SK-N-SH (cell line): ENCODE results near the gene KCNH3. TPM values are rescaled to one million over a fixed set of nuclear protein-coding genes. Genes with fewer than 3 reads are reported as not detected.
A peak's percentile ranks its signal among the peaks of the same experiment; 100 is the strongest.

ENCODE experiments used
- CTCF ChIA-PET: fragments of 300-600, 350-600 bp; formaldehyde crosslinking; extraction: SDS; loops from one replicate; lab custom pipeline; 2021; lab: Yijun Ruan, JAX
- POLR2A ChIA-PET: fragments of 350-600 bp; sonication (Branson Sonifier 250); formaldehyde crosslinking; extraction: SDS; loops from one replicate; lab custom pipeline; 2020; ENCODE audit warnings: antibody characterized with exemption, inconsistent platforms; lab: Yijun Ruan, JAX
- DNase-seq: peaks from one replicate; pipeline ENCODE4 v3.0.0; 2012
- H2AFZ ChIP-seq: fragments of 200-600 bp; sonication (generic); 2 replicates; pipeline ENCODE4 v1.8.1; 2016; ENCODE audit warnings: antibody characterized with exemption, mild to moderate bottlenecking, low read depth
- H3F3A ChIP-seq: fragments of 200-600 bp; sonication (generic); replicated peaks from 2 replicates; pipeline ENCODE3; 2016; ENCODE audit warnings: antibody characterized with exemption, mild to moderate bottlenecking; ENCODE audit not compliant: insufficient read depth
- H3K27ac ChIP-seq, 2 experiments: fragments of 200-500 bp in 1 of 2; fragments of 200-600 bp in 1 of 2; sonication (Bioruptor generic) in 1 of 2; sonication (generic), shearing (Covaris generic) in 1 of 2; 2 replicates each; pipeline versions ENCODE4 v1.5.1 to v1.6.1; 2014 to 2016; ENCODE audit warnings: low read depth in 2 of 2, inconsistent platforms in 1 of 2, low read length in 1 of 2, mild to moderate bottlenecking in 1 of 2, mixed read lengths in 1 of 2
- H3K27me3 ChIP-seq: fragments of 200-600 bp; sonication (generic), shearing (Covaris generic); 2 replicates; pipeline ENCODE4 v1.6.1; 2016; ENCODE audit warnings: mixed run types; ENCODE audit not compliant: insufficient read depth
- H3K36me3 ChIP-seq, 2 experiments: fragments of 200-500 bp in 1 of 2; fragments of 200-600 bp in 1 of 2; sonication (Bioruptor generic) in 1 of 2; sonication (generic) in 1 of 2; replicated peaks in 1 of 2; 2 replicates each; pipeline versions ENCODE3 to v1.5.1; 2014 to 2016; ENCODE audit warnings: low read length in 1 of 2, mild to moderate bottlenecking in 1 of 2; ENCODE audit not compliant: insufficient read depth in 2 of 2, control insufficient read depth in 1 of 2
- H3K4me1 ChIP-seq, 2 experiments: fragments of 200-500 bp in 1 of 2; fragments of 200-600 bp in 1 of 2; sonication (Bioruptor generic) in 1 of 2; sonication (generic), shearing (Covaris generic) in 1 of 2; 2 replicates each; pipeline versions ENCODE4 v1.5.1 to v1.6.1; 2014 to 2016; ENCODE audit warnings: low read depth in 1 of 2, low read length in 1 of 2, mixed run types in 1 of 2; ENCODE audit not compliant: insufficient read depth in 2 of 2, control insufficient read depth in 1 of 2
- H3K4me2 ChIP-seq: fragments of 200-600 bp; sonication (generic), shearing (Covaris generic); 2 replicates; pipeline ENCODE4 v1.6.1; 2017; ENCODE audit warnings: mixed run types
- H3K4me3 ChIP-seq, 2 experiments: fragments of 200-500 bp in 1 of 2; fragments of 200-600 bp in 1 of 2; sonication (Bioruptor generic) in 1 of 2; sonication (generic), shearing (Covaris generic) in 1 of 2; 2 replicates each; pipeline versions ENCODE4 v1.5.1 to v1.8.1; 2014 to 2016; ENCODE audit warnings: low read depth in 2 of 2, inconsistent platforms in 1 of 2, low read length in 1 of 2, mild to moderate bottlenecking in 1 of 2, mixed read lengths in 1 of 2, moderate library complexity in 1 of 2
- H3K79me2 ChIP-seq: fragments of 200-600 bp; sonication (generic); 2 replicates; pipeline ENCODE4 v1.8.1; 2017; ENCODE audit warnings: mild to moderate bottlenecking; ENCODE audit not compliant: insufficient read depth
- H3K9ac ChIP-seq: fragments of 200-600 bp; sonication (generic); 2 replicates; pipeline ENCODE4 v1.6.1; 2017; ENCODE audit warnings: mixed run types
- H3K9me2 ChIP-seq: fragments of 200-600 bp; sonication (generic); 2 replicates; pipeline ENCODE4 v1.6.1; 2017; ENCODE audit warnings: mixed run types
- H3K9me3 ChIP-seq: fragments of 200-600 bp; sonication (generic); 2 replicates; pipeline ENCODE4 v1.6.1; 2017; ENCODE audit warnings: mixed run types, mild to moderate bottlenecking, moderate library complexity
- H4K20me1 ChIP-seq: fragments of 200-600 bp; sonication (generic); 2 replicates; pipeline ENCODE4 v1.6.1; 2017; ENCODE audit warnings: mild to moderate bottlenecking, mixed run types; ENCODE audit not compliant: insufficient read depth
- CHD2 ChIP-seq: fragments of 150-350 bp; IDR thresholded peaks from 2 replicates; pipeline ENCODE4 v1.6.1; 2018; ENCODE audit warnings: low read length; ENCODE audit not compliant: partially characterized antibody
- ELF1 ChIP-seq: IDR thresholded peaks from 2 replicates; pipeline ENCODE4 v1.4.0; 2012
- FOXM1 ChIP-seq: IDR thresholded peaks from 2 replicates; pipeline ENCODE4 v1.4.0; 2012; ENCODE audit warnings: low read depth, mild to moderate bottlenecking
- IRF3 ChIP-seq: fragments of 150-350 bp; IDR thresholded peaks from 2 replicates; pipeline ENCODE4 v1.6.1; 2016; ENCODE audit warnings: mild to moderate bottlenecking, low read depth, low read length
- NFIC ChIP-seq: IDR thresholded peaks from 2 replicates; pipeline ENCODE4 v1.4.0; 2012; ENCODE audit warnings: borderline replicate concordance
- RAD21 ChIP-seq: IDR thresholded peaks from 2 replicates; pipeline ENCODE4 v1.6.1; 2012; ENCODE audit warnings: mild to moderate bottlenecking, low read length
- RCOR1 ChIP-seq: fragments of 150-350 bp; IDR thresholded peaks from 2 replicates; pipeline ENCODE4 v1.6.1; 2017; ENCODE audit warnings: antibody characterized with exemption, low read length
- RFX5 ChIP-seq: IDR thresholded peaks from 2 replicates; pipeline ENCODE4 v1.6.1; 2012; ENCODE audit warnings: mild to moderate bottlenecking, improper control_type of control experiment, low read length
- SIN3A ChIP-seq: IDR thresholded peaks from 2 replicates; pipeline ENCODE4 v1.6.1; 2012; ENCODE audit warnings: low read depth, mild to moderate bottlenecking, low read length, moderate library complexity, borderline replicate concordance
- WGBS: methylation state at CpG from one replicate; pipeline ENCODE4 v1.1.6; 2017; ENCODE audit warnings: low lambda C conversion rate; 5-methylcytosine and 5-hydroxymethylcytosine counted together
- polyA plus RNA-seq, 3 experiments: library from polyadenylated mRNA; depleted of rRNA; stranded (reverse); fragments of >200 nt; gene quantifications; 2 replicates each; pipeline ENCODE4 v1.2.3, GENCODE V29; 2012
- TF ChIP-seq, protein P1 (sequence below): IDR thresholded peaks from 2 replicates; pipeline ENCODE4; 2012
- TF ChIP-seq, protein P2 (sequence below): IDR thresholded peaks from 2 replicates; pipeline ENCODE4 v1.4.0; 2012; ENCODE audit warnings: low read depth, borderline replicate concordance
- TF ChIP-seq, protein P3 (sequence below): IDR thresholded peaks from 2 replicates; pipeline ENCODE4 v1.4.0; 2012; ENCODE audit warnings: low read depth
- TF ChIP-seq, protein P4 (sequence below): fragments of 200-600 bp; sonication (generic); IDR thresholded peaks from 2 replicates; pipeline ENCODE4 v1.6.1; 2017; ENCODE audit warnings: antibody characterized with exemption, mild to moderate bottlenecking, moderate library complexity
- TF ChIP-seq, protein P5 (sequence below): IDR thresholded peaks from 2 replicates; pipeline ENCODE4 v1.6.1; 2012; ENCODE audit warnings: mild to moderate bottlenecking, low read depth, low read length, moderate library complexity

The KCNH3 gene
- polyA plus RNA-seq, 1 of the 3 experiments (the other 2 are of a cell fraction): 3.7 TPM

DNA sequence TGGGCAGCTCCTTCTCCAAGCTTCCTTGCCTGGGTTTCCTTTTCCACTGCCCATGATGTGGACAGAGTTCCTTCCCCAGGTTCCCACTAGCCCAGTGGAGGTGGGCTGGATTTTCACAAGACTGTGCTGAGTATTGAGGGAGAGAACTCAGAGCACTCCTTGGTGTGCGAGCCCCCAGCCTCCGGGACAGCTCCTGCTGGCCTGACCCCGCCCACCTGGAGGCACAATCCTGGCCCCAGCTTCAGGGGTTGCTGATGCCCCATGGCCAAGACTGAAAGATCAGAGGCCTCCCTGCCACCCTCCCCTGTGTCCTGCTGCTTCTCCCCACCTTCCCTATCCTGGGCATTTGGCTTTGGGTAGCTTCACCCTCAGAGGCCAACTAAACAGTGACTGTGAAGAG, 7.7 kb downstream of the KCNH3 start:
- Histone ChIP-seq H3K9ac (no peak overlapping the region), H3K27me3 (no peaks in the 10 kb centered on the region), H3K36me3 (no peaks in the 10 kb centered on the region), H4K20me1 (no peaks in the 10 kb centered on the region), H3K4me3 (no peak overlapping the region), H3K79me2 (no peaks in the 10 kb centered on the region), H2AFZ (no peak overlapping the region), H3F3A (no peaks in the 10 kb centered on the region), H3K27ac (no peak overlapping the region)
- peak; percentile 21 for DNase-seq
- CTCF ChIA-PET: interaction anchor here (1.4 to 1.7 kb wide), 3 partner anchors 11 to 34 kb away, joined by 3 to 6 read pairs (median 4); no protein-coding TSS in a partner anchor
- TF ChIP-seq, protein P1, sequence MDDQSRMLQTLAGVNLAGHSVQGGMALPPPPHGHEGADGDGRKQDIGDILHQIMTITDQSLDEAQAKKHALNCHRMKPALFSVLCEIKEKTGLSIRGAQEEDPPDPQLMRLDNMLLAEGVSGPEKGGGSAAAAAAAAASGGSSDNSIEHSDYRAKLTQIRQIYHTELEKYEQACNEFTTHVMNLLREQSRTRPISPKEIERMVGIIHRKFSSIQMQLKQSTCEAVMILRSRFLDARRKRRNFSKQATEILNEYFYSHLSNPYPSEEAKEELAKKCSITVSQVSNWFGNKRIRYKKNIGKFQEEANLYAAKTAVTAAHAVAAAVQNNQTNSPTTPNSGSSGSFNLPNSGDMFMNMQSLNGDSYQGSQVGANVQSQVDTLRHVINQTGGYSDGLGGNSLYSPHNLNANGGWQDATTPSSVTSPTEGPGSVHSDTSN: no peak
- TF ChIP-seq SIN3A: no peak
- TF ChIP-seq, all 33 proteins: peak for 0
- H3K9me2 ChIP-seq: no peaks in the 10 kb centered on the region
- no peak overlapping the region for H3K4me2 ChIP-seq
- H3K9me3 ChIP-seq: no peaks in the 10 kb centered on the region
- POLR2A ChIA-PET: no interaction called here
- H3K4me1 ChIP-seq: no peaks in the 10 kb centered on the region; a peak in 1 of 4 replicates
- 92% methylated on average over 2 of the region's 3 CpGs for WGBS

DNA sequence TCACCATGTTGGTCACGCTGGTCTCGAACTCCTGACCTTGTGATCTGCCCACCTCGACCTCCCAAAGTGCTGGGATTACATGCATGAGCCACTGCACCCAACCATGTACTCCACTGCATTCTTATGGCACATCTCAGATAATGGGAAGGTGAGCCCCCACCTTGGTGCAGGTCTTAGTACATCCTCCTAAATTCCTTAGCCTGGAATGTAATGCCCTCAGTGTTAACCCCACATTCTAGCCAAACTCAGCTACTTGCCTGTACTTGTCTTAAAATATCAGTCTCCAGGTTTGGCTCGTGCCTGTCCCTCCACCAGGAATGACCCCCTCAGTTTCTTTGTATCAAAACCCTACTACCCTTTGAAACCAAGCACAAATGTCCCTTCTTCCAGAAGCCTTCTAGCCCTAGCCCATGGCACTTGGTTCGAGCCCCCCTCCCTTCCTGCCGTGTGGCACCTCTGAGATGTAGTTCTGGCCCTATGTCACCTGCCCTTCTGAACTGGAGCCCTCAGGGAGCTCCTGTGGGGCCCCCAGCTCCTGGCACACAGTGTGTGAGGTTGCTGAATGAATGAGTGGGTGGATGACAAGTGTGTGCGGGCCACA, 8.4 kb downstream of the KCNH3 start:
- no peak overlapping the region for H3K4me3 ChIP-seq
- no peaks in the 10 kb centered on the region for H4K20me1 ChIP-seq
- no peaks in the 10 kb centered on the region for H3K9me3 ChIP-seq
- no peak overlapping the region for H3K4me2 ChIP-seq
- WGBS: 61% methylated on average over 7 of the region's 7 CpGs
- H3K36me3 ChIP-seq: no peaks in the 10 kb centered on the region
- no peak overlapping the region for H3K27ac ChIP-seq
- peak; percentile 13 for DNase-seq
- POLR2A ChIA-PET: interaction anchor here (1.0 kb wide), 1 partner anchor 16 kb away, joined by 3 read pairs; no protein-coding TSS in a partner anchor
- H3K27me3 ChIP-seq: no peaks in the 10 kb centered on the region
- no peaks in the 10 kb centered on the region; a peak in 1 of 4 replicates for H3K4me1 ChIP-seq
- no peaks in the 10 kb centered on the region for H3F3A ChIP-seq
- no peaks in the 10 kb centered on the region for H3K79me2 ChIP-seq
- CTCF ChIA-PET: interaction anchor here (1.6 kb wide), 1 partner anchor 15 kb away, joined by 4 read pairs; no protein-coding TSS in a partner anchor
- no peaks in the 10 kb centered on the region for H3K9me2 ChIP-seq
- H2AFZ ChIP-seq: no peak overlapping the region
- no peak overlapping the region for H3K9ac ChIP-seq
- TF ChIP-seq IRF3: no peak
- TF ChIP-seq CHD2: no peak
- TF ChIP-seq, protein P2, sequence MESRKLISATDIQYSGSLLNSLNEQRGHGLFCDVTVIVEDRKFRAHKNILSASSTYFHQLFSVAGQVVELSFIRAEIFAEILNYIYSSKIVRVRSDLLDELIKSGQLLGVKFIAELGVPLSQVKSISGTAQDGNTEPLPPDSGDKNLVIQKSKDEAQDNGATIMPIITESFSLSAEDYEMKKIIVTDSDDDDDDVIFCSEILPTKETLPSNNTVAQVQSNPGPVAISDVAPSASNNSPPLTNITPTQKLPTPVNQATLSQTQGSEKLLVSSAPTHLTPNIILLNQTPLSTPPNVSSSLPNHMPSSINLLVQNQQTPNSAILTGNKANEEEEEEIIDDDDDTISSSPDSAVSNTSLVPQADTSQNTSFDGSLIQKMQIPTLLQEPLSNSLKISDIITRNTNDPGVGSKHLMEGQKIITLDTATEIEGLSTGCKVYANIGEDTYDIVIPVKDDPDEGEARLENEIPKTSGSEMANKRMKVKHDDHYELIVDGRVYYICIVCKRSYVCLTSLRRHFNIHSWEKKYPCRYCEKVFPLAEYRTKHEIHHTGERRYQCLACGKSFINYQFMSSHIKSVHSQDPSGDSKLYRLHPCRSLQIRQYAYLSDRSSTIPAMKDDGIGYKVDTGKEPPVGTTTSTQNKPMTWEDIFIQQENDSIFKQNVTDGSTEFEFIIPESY: no peak
- TF ChIP-seq, protein P3, sequence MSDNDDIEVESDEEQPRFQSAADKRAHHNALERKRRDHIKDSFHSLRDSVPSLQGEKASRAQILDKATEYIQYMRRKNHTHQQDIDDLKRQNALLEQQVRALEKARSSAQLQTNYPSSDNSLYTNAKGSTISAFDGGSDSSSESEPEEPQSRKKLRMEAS: no peak
- TF ChIP-seq, protein P1: no peak
- no peak for TF ChIP-seq RCOR1
- no peak for TF ChIP-seq NFIC
- no peak for TF ChIP-seq FOXM1
- no peak for TF ChIP-seq ELF1
- TF ChIP-seq RAD21: no peak
- TF ChIP-seq, protein P4, sequence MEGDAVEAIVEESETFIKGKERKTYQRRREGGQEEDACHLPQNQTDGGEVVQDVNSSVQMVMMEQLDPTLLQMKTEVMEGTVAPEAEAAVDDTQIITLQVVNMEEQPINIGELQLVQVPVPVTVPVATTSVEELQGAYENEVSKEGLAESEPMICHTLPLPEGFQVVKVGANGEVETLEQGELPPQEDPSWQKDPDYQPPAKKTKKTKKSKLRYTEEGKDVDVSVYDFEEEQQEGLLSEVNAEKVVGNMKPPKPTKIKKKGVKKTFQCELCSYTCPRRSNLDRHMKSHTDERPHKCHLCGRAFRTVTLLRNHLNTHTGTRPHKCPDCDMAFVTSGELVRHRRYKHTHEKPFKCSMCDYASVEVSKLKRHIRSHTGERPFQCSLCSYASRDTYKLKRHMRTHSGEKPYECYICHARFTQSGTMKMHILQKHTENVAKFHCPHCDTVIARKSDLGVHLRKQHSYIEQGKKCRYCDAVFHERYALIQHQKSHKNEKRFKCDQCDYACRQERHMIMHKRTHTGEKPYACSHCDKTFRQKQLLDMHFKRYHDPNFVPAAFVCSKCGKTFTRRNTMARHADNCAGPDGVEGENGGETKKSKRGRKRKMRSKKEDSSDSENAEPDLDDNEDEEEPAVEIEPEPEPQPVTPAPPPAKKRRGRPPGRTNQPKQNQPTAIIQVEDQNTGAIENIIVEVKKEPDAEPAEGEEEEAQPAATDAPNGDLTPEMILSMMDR: no peak
- TF ChIP-seq, protein P5, sequence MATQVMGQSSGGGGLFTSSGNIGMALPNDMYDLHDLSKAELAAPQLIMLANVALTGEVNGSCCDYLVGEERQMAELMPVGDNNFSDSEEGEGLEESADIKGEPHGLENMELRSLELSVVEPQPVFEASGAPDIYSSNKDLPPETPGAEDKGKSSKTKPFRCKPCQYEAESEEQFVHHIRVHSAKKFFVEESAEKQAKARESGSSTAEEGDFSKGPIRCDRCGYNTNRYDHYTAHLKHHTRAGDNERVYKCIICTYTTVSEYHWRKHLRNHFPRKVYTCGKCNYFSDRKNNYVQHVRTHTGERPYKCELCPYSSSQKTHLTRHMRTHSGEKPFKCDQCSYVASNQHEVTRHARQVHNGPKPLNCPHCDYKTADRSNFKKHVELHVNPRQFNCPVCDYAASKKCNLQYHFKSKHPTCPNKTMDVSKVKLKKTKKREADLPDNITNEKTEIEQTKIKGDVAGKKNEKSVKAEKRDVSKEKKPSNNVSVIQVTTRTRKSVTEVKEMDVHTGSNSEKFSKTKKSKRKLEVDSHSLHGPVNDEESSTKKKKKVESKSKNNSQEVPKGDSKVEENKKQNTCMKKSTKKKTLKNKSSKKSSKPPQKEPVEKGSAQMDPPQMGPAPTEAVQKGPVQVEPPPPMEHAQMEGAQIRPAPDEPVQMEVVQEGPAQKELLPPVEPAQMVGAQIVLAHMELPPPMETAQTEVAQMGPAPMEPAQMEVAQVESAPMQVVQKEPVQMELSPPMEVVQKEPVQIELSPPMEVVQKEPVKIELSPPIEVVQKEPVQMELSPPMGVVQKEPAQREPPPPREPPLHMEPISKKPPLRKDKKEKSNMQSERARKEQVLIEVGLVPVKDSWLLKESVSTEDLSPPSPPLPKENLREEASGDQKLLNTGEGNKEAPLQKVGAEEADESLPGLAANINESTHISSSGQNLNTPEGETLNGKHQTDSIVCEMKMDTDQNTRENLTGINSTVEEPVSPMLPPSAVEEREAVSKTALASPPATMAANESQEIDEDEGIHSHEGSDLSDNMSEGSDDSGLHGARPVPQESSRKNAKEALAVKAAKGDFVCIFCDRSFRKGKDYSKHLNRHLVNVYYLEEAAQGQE: no peak
- no peak for TF ChIP-seq RFX5
